DOHH2 (cell line): Measurements from ENCODE around the gene OR52J3.
"Not testable (repeated sequence)": the region's sequence is repeated elsewhere in the genome, so short reads cannot be mapped to it uniquely, and the experiment has no call there.

ENCODE experiments used
- H3F3A ChIP-seq: fragments of 200-600 bp; sonication (generic), shearing (Covaris generic); 2 replicates; pipeline ENCODE4 v1.6.0; 2016; ENCODE audit warnings: antibody characterized with exemption, mild to moderate bottlenecking; ENCODE audit not compliant: control insufficient read depth, insufficient read depth
- H3K27ac ChIP-seq: fragments of 200-600 bp; sonication (generic); 2 replicates; pipeline ENCODE4 v1.5.1; 2014; ENCODE audit warnings: low read depth, mild to moderate bottlenecking, low read length, moderate library complexity
- H3K27me3 ChIP-seq: fragments of 200-600 bp; sonication (generic); 2 replicates; pipeline ENCODE4 v1.6.1; 2014; ENCODE audit warnings: mild to moderate bottlenecking, low read length, mixed read lengths; ENCODE audit not compliant: control insufficient read depth
- H3K36me3 ChIP-seq: fragments of 200-600 bp; sonication (generic); 2 replicates; pipeline ENCODE4 v1.6.1; 2014; ENCODE audit warnings: mild to moderate bottlenecking, low read length, moderate library complexity, mixed read lengths; ENCODE audit not compliant: control insufficient read depth
- H3K4me1 ChIP-seq: fragments of 200-600 bp; sonication (generic); 2 replicates; pipeline ENCODE4 v1.6.1; 2014; ENCODE audit warnings: mild to moderate bottlenecking, low read length, mixed read lengths; ENCODE audit not compliant: control insufficient read depth
- H3K4me2 ChIP-seq: fragments of 200-600 bp; sonication (generic); 2 replicates; pipeline ENCODE4 v1.6.0; 2014; ENCODE audit warnings: mild to moderate bottlenecking, low read length, moderate library complexity
- H3K4me3 ChIP-seq: fragments of 200-600 bp; sonication (generic); 2 replicates; pipeline ENCODE4 v1.5.1; 2014; ENCODE audit warnings: mild to moderate bottlenecking, low read length, mixed read lengths
- H3K79me2 ChIP-seq: fragments of 200-600 bp; sonication (generic); 2 replicates; pipeline ENCODE4 v1.6.1; 2014; ENCODE audit warnings: mild to moderate bottlenecking, low read length, mixed read lengths; ENCODE audit not compliant: control insufficient read depth
- H3K9me2 ChIP-seq: fragments of 200-600 bp; sonication (generic); replicated peaks from 2 replicates; pipeline ENCODE4 v1.6.1; 2014; ENCODE audit warnings: mild to moderate bottlenecking, low read length, mixed read lengths; ENCODE audit not compliant: control insufficient read depth
- H3K9me3 ChIP-seq: fragments of 200-600 bp; sonication (generic); 2 replicates; pipeline ENCODE4 v1.6.1; 2014; ENCODE audit warnings: antibody characterized with exemption, low read length, mixed read lengths; ENCODE audit not compliant: control insufficient read depth, insufficient read depth
- H4K20me1 ChIP-seq: fragments of 200-600 bp; sonication (generic); 2 replicates; pipeline ENCODE4 v1.6.0; 2014; ENCODE audit warnings: low read depth, mild to moderate bottlenecking, antibody characterized with exemption, low read length, moderate library complexity; ENCODE audit not compliant: control insufficient read depth, insufficient read depth
- EZH2phosphoT487 ChIP-seq: fragments of 200-600 bp; sonication (generic); IDR thresholded peaks from 2 replicates; pipeline ENCODE4 v1.6.1; 2017; ENCODE audit warnings: borderline replicate concordance, mild to moderate bottlenecking, antibody characterized with exemption, low read length, moderate library complexity, mixed read lengths
- TF ChIP-seq, protein P1 (sequence below): fragments of 200-600 bp; sonication (generic); IDR thresholded peaks from one replicate; pipeline ENCODE4 v1.5.1; 2014; ENCODE audit warnings: antibody characterized with exemption, mild to moderate bottlenecking, low read depth, low read length; ENCODE audit not compliant: poor library complexity, severe bottlenecking

The OR52J3 gene

DNA sequence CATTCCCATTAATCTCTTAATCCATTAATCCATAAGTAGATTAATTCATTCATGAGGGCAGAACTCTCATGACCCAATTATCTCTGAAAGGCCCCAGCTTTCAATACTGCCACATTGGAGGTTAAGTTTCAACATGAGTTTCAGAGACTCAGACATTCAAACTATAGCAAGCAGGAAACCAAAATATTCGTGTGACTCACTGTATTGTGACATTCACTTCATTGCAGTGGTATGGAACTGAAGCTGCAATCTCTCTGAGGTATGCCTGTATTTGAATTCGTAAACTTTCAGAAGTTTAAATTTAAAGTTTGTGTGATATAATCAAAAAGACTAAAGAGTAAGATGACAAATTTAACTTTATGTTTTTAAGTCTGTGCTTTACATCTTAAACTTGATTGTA is 2.9 kb upstream of the OR52J3 start:
- Histone ChIP-seq H3K4me2 (no peak overlapping the region), H3K9me2 (no peaks in the 10 kb centered on the region), H3K27me3 (no peaks in the 10 kb centered on the region), H3K9me3 (no peaks in the 10 kb centered on the region), H3K36me3 (no peaks in the 10 kb centered on the region), H3F3A (no peaks in the 10 kb centered on the region), H4K20me1 (no peaks in the 10 kb centered on the region), H3K79me2 (no peaks in the 10 kb centered on the region), H3K4me1 (no peaks in the 10 kb centered on the region), H3K27ac (no peak overlapping the region), H3K4me3 (no peak overlapping the region)
- TF ChIP-seq EZH2phosphoT487: no peak

DNA sequence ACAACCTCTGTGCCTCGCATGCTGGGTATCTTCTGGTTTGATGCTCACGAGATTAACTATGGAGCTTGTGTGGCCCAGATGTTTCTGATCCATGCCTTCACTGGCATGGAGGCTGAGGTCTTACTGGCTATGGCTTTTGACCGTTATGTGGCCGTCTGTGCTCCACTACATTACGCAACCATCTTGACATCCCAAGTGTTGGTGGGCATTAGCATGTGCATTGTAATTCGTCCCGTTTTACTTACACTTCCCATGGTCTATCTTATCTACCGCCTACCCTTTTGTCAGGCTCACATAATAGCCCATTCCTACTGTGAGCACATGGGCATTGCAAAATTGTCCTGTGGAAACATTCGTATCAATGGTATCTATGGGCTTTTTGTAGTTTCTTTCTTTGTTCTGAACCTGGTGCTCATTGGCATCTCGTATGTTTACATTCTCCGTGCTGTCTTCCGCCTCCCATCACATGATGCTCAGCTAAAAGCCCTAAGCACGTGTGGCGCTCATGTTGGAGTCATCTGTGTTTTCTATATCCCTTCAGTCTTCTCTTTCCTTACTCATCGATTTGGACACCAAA is 516 bp downstream of the OR52J3 start:
- no peaks in the 10 kb centered on the region for H3F3A ChIP-seq
- H3K4me3 ChIP-seq: no peak overlapping the region
- no peaks in the 10 kb centered on the region for H4K20me1 ChIP-seq
- H3K36me3 ChIP-seq: no peaks in the 10 kb centered on the region
- H3K27me3 ChIP-seq: no peaks in the 10 kb centered on the region
- H3K4me2 ChIP-seq: no peak overlapping the region
- H3K9me2 ChIP-seq: no peaks in the 10 kb centered on the region
- H3K27ac ChIP-seq: no peak overlapping the region
- no peak for TF ChIP-seq EZH2phosphoT487
- TF ChIP-seq, protein P1, sequence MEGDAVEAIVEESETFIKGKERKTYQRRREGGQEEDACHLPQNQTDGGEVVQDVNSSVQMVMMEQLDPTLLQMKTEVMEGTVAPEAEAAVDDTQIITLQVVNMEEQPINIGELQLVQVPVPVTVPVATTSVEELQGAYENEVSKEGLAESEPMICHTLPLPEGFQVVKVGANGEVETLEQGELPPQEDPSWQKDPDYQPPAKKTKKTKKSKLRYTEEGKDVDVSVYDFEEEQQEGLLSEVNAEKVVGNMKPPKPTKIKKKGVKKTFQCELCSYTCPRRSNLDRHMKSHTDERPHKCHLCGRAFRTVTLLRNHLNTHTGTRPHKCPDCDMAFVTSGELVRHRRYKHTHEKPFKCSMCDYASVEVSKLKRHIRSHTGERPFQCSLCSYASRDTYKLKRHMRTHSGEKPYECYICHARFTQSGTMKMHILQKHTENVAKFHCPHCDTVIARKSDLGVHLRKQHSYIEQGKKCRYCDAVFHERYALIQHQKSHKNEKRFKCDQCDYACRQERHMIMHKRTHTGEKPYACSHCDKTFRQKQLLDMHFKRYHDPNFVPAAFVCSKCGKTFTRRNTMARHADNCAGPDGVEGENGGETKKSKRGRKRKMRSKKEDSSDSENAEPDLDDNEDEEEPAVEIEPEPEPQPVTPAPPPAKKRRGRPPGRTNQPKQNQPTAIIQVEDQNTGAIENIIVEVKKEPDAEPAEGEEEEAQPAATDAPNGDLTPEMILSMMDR: no peak
- H3K9me3 ChIP-seq: no peaks in the 10 kb centered on the region
- H3K79me2 ChIP-seq: no peaks in the 10 kb centered on the region
- H3K4me1 ChIP-seq: no peaks in the 10 kb centered on the region

DNA sequence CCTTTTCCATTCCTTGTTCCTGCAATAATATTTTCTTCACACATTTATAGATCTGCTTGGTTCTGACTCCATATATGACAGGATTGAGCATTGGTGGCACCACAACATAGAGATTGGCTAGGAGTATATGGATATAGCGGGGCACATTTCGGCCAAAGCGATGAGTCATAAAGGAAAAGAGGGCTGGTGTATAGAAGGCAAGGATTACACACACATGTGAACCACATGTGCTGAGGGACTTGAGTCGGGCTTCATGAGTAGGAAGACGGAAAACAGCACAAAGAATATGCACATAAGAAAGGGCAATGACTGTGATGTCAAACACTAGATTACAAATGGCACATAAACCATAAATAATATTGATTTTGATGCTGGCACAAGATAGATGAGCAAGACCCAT is 12.4 kb downstream of the OR52J3 start:
- not testable (repeated sequence) for H3K36me3 ChIP-seq, H3K4me2 ChIP-seq, H3K79me2 ChIP-seq, H3K4me3 ChIP-seq, H3F3A ChIP-seq, H3K27me3 ChIP-seq, H3K9me2 ChIP-seq, H4K20me1 ChIP-seq, H3K27ac ChIP-seq, H3K9me3 ChIP-seq, H3K4me1 ChIP-seq

DNA sequence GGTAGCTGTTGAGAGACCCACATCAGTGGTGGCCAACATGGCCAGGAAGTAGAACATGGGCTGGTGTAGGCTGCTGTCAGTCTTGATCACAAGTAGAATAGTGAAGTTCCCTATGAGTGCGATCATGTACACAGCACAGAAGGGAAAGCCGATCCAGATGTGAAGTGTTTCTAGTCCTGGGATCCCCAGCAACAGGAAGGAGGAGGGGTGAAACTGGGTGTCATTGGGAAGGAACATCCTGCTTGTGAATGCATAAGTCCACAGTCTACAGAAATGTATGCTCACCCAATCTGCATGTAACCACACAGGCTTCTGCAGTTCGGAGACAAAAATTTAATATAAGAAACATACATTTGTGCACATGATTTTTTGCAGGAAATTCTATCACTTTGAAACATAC is 13.1 kb downstream of the OR52J3 start, which contains the start of gene OR52E2:
OR52E2 (minus strand) TSS at position 237 of the 400 bp plus-strand sequence; CDS start at position 237, 0 bp downstream.
- no peaks in the 10 kb centered on the region for H3K27me3 ChIP-seq
- no peak within 1 kb of the TSS for H3K4me3 ChIP-seq
- TF ChIP-seq, protein P1: no peak
- no peak for TF ChIP-seq EZH2phosphoT487
- H3F3A ChIP-seq: no peaks in the 10 kb centered on the region
- no peaks in the 10 kb centered on the region for H3K36me3 ChIP-seq
- no peaks in the 10 kb centered on the region for H4K20me1 ChIP-seq
- no peak within 1 kb of the TSS for H3K27ac ChIP-seq
- H3K9me2 ChIP-seq: no peaks in the 10 kb centered on the region
- H3K4me1 ChIP-seq: no peaks in the 10 kb centered on the region
- no peak within 1 kb of the TSS for H3K4me2 ChIP-seq
- no peaks in the 10 kb centered on the region for H3K9me3 ChIP-seq
- no peaks in the 10 kb centered on the region for H3K79me2 ChIP-seq
